H1 (cell line): ENCODE data around the gene CCNA2. TPM values are rescaled to one million over a fixed set of nuclear protein-coding genes. Genes with fewer than 3 reads are reported as not detected.

Experiments used
- CTCF ChIA-PET: fragments of 300-600 bp; sonication (Branson Sonifier 250); formaldehyde crosslinking; loops from one replicate; lab custom pipeline; 2021; ENCODE audit not compliant: partially characterized antibody; lab: Charles Lee
- POLR2A ChIA-PET: fragments of 300-600 bp; sonication (Branson Sonifier 250); formaldehyde crosslinking; loops from one replicate; lab custom pipeline; 2021; ENCODE audit warnings: inconsistent platforms; ENCODE audit not compliant: partially characterized antibody; lab: Charles Lee
- DNase-seq, 2 experiments: peaks; one replicate each; pipeline versions ENCODE4 v3.0.0 to v3.0.0-alpha.2; 2010 to 2022; ENCODE audit warnings: low spot score in 2 of 2, low read depth in 1 of 2, mixed read lengths in 1 of 2
- FAIRE-seq: peaks from 2 replicates; lab custom pipeline; 2011; peaks lifted over from hg19 to GRCh38; lab: Jason Lieb, UNC
- H2AFZ ChIP-seq: 2 replicates; pipeline ENCODE4 v1.8.1; 2012; ENCODE audit warnings: low read length, inconsistent platforms
- H2AK5ac ChIP-seq: 2 replicates; pipeline ENCODE4 v1.6.1; 2013; ENCODE audit warnings: low read depth, low read length
- H2BK120ac ChIP-seq: replicated peaks from 2 replicates; pipeline ENCODE3; 2013; ENCODE audit warnings: low read depth, low read length, inconsistent platforms
- H2BK12ac ChIP-seq: 2 replicates; pipeline ENCODE4 v1.6.1; 2013; ENCODE audit warnings: low read depth, low read length
- H2BK15ac ChIP-seq: 2 replicates; pipeline ENCODE4 v1.6.1; 2013; ENCODE audit warnings: low read length
- H2BK20ac ChIP-seq: 2 replicates; pipeline ENCODE4 v1.6.1; 2013; ENCODE audit warnings: low read length
- H2BK5ac ChIP-seq: 2 replicates; pipeline ENCODE4 v1.6.1; 2013; ENCODE audit warnings: low read depth, low read length
- H3K14ac ChIP-seq: 2 replicates; pipeline ENCODE4 v1.6.1; 2013; ENCODE audit warnings: inconsistent platforms; ENCODE audit not compliant: insufficient read length
- H3K18ac ChIP-seq: 2 replicates; pipeline ENCODE4 v1.6.1; 2013; ENCODE audit warnings: low read length; ENCODE audit errors: extremely low read depth
- H3K23ac ChIP-seq: 2 replicates; pipeline ENCODE4 v1.6.1; 2013; ENCODE audit warnings: inconsistent platforms; ENCODE audit not compliant: insufficient read length
- H3K23me2 ChIP-seq: 2 replicates; pipeline ENCODE4 v1.6.1; 2013; ENCODE audit warnings: low read depth, low read length
- H3K27ac ChIP-seq: 2 replicates; pipeline ENCODE4 v1.6.1; 2011; ENCODE audit warnings: low read depth, low read length, inconsistent platforms
- H3K27me3 ChIP-seq, 4 experiments: replicated peaks in 1 of 4; 1 replicate in 1 of 4; 2 replicates in 3 of 4; pipeline versions ENCODE4 v1.6.1 to v1.8.1; 2011 to 2013; ENCODE audit warnings: low read length in 3 of 4, mild to moderate bottlenecking in 3 of 4, inconsistent platforms in 2 of 4, mixed read lengths in 2 of 4, moderate library complexity in 1 of 4; ENCODE audit not compliant: control insufficient read depth in 3 of 4, insufficient read depth in 3 of 4; ENCODE audit errors: extremely low read depth in 1 of 4
- H3K36me3 ChIP-seq, 4 experiments: 2 replicates each; pipeline versions ENCODE4 v1.6.1 to v1.8.1; 2011 to 2013; ENCODE audit warnings: mild to moderate bottlenecking in 4 of 4, low read length in 3 of 4, moderate library complexity in 2 of 4, control low read depth in 1 of 4, inconsistent platforms in 1 of 4; ENCODE audit not compliant: insufficient read depth in 4 of 4, control insufficient read depth in 2 of 4
- H3K4ac ChIP-seq: replicated peaks from 2 replicates; pipeline ENCODE3; 2013; ENCODE audit warnings: low read length, low read depth, mixed read lengths, inconsistent platforms; ENCODE audit not compliant: insufficient read length
- H3K4me1 ChIP-seq, 4 experiments: replicated peaks in 1 of 4; 1 replicate in 1 of 4; 2 replicates in 3 of 4; pipeline versions ENCODE4 v1.6.1 to v1.8.1; 2011 to 2013; ENCODE audit warnings: low read length in 3 of 4, inconsistent platforms in 2 of 4, mixed read lengths in 1 of 4; ENCODE audit not compliant: insufficient read depth in 4 of 4, control insufficient read depth in 3 of 4
- H3K4me2 ChIP-seq, 2 experiments: 2 replicates each; pipeline versions ENCODE4 v1.6.1 to v1.8.1; 2011 to 2013; ENCODE audit warnings: low read depth in 2 of 2, low read length in 2 of 2, control low read depth in 1 of 2, inconsistent platforms in 1 of 2, mild to moderate bottlenecking in 1 of 2; ENCODE audit not compliant: insufficient read depth in 1 of 2
- H3K4me3 ChIP-seq, 4 experiments: fragments of 200-600, 300-600 bp in 1 of 4; sonication (generic), shearing (Covaris generic), sonication (Bioruptor Twin) in 1 of 4; 2 replicates each; pipeline versions ENCODE4 v1.5.1 to v1.8.1; 2011 to 2016; ENCODE audit warnings: low read length in 4 of 4, low read depth in 3 of 4, control low read depth in 2 of 4, inconsistent platforms in 2 of 4, mild to moderate bottlenecking in 2 of 4, mixed read lengths in 1 of 4, moderate library complexity in 1 of 4; ENCODE audit not compliant: insufficient read depth in 2 of 4; ENCODE audit errors: extremely low read depth in 1 of 4
- H3K56ac ChIP-seq: replicated peaks from 2 replicates; pipeline ENCODE3; 2013; ENCODE audit warnings: low read depth, mild to moderate bottlenecking, mixed read lengths, low read length, inconsistent platforms; ENCODE audit not compliant: insufficient read length
- H3K79me1 ChIP-seq: 2 replicates; pipeline ENCODE4 v1.6.1; 2013; ENCODE audit warnings: low read depth, low read length, control low read depth
- H3K79me2 ChIP-seq, 2 experiments: 2 replicates each; pipeline versions ENCODE4 v1.6.1 to v1.8.1; 2012 to 2013; ENCODE audit warnings: low read length in 2 of 2, mild to moderate bottlenecking in 2 of 2, inconsistent platforms in 1 of 2; ENCODE audit not compliant: insufficient read depth in 2 of 2, control insufficient read depth in 1 of 2
- H3K9ac ChIP-seq, 4 experiments: replicated peaks in 1 of 4; 1 replicate in 1 of 4; 2 replicates in 3 of 4; pipeline versions ENCODE4 v1.6.1 to v1.8.1; 2011 to 2013; ENCODE audit warnings: low read depth in 3 of 4, low read length in 3 of 4, control low read depth in 2 of 4, mild to moderate bottlenecking in 2 of 4, moderate library complexity in 2 of 4, inconsistent platforms in 1 of 4; ENCODE audit errors: extremely low read depth in 1 of 4
- H3K9me3 ChIP-seq, 2 experiments: 2 replicates each; pipeline versions ENCODE4 v1.6.1 to v1.8.1; 2012 to 2013; ENCODE audit warnings: mild to moderate bottlenecking in 2 of 2, moderate library complexity in 2 of 2, control low read depth in 1 of 2, inconsistent platforms in 1 of 2, low read depth in 1 of 2, low read length in 1 of 2, mixed read lengths in 1 of 2; ENCODE audit not compliant: insufficient read depth in 2 of 2
- H4K20me1 ChIP-seq, 2 experiments: replicated peaks in 1 of 2; 2 replicates each; pipeline versions ENCODE3 to v1.8.1; 2011 to 2013; ENCODE audit warnings: inconsistent platforms in 2 of 2, low read length in 2 of 2, mild to moderate bottlenecking in 1 of 2; ENCODE audit not compliant: insufficient read depth in 2 of 2, control insufficient read depth in 1 of 2
- H4K5ac ChIP-seq: 2 replicates; pipeline ENCODE4 v1.6.1; 2013; ENCODE audit warnings: low read length, low read depth, mixed read lengths, inconsistent platforms; ENCODE audit not compliant: insufficient read length
- H4K8ac ChIP-seq: 2 replicates; pipeline ENCODE4 v1.8.0; 2013; ENCODE audit warnings: mild to moderate bottlenecking, moderate library complexity, low read length, inconsistent platforms; ENCODE audit not compliant: insufficient read depth; ENCODE audit errors: extremely low read depth
- H4K91ac ChIP-seq: replicated peaks from 2 replicates; pipeline ENCODE3; 2013; ENCODE audit warnings: low read length, mixed read lengths, inconsistent platforms; ENCODE audit not compliant: insufficient read length
- BCL11A ChIP-seq, 2 experiments: IDR thresholded peaks; one replicate each; pipeline ENCODE4 v1.6.1; 2011; ENCODE audit warnings: low read depth in 2 of 2, low read length in 2 of 2, mild to moderate bottlenecking in 2 of 2
- CBX8 ChIP-seq: fragments of 300-800, 300-1000 bp; sonication (generic); IDR thresholded peaks from 2 replicates; pipeline ENCODE4 v1.7.1; 2016; ENCODE audit warnings: low read depth, low read length, borderline replicate concordance
- CHD2 ChIP-seq: IDR thresholded peaks from 2 replicates; pipeline ENCODE4 v1.6.1; 2012; ENCODE audit warnings: low read length, improper control_type of control experiment
- JUND ChIP-seq: IDR thresholded peaks from 2 replicates; pipeline ENCODE4 v1.6.1; 2011; ENCODE audit warnings: mild to moderate bottlenecking, improper control_type of control experiment, low read length
- TAF7 ChIP-seq: optimal IDR thresholded peaks from 2 replicates; pipeline ENCODE3; 2011; ENCODE audit warnings: low read depth, mild to moderate bottlenecking, inconsistent platforms, low read length, moderate library complexity, borderline replicate concordance
- TEAD4 ChIP-seq: IDR thresholded peaks from 2 replicates; pipeline ENCODE4 v1.6.1; 2012; ENCODE audit warnings: low read depth, low read length, inconsistent platforms, mixed read lengths
- WGBS, 2 experiments: shearing (Covaris generic) in 1 of 2; methylation state at CpG; one replicate each; pipeline versions ENCODE4 v1.1.6 to v1.1.7; 2013 to 2015; ENCODE audit warnings: low lambda C conversion rate in 2 of 2, mixed read lengths in 2 of 2, inconsistent platforms in 1 of 2, low coverage in 1 of 2, missing lambda C conversion rate in 1 of 2; ENCODE audit not compliant: insufficient replicate concordance in 2 of 2, insufficient coverage in 1 of 2, insufficient read length in 1 of 2; ENCODE audit errors: extremely low coverage in 1 of 2, missing lambda C conversion rate in 1 of 2; 5-methylcytosine and 5-hydroxymethylcytosine counted together
- polyA plus RNA-seq, 7 experiments: library from polyadenylated mRNA; depleted of rRNA in 3 of 7; stranded (reverse) in 5 of 7; unstranded in 2 of 7; fragments of >200 nt in 5 of 7; fragments of 200-250 nt in 2 of 7; gene quantifications; 1 replicate in 5 of 7; 2 replicates in 1 of 7; 4 replicates in 1 of 7; pipeline versions ENCODE4 v1.2.1 to v1.2.3, GENCODE V29; 2011 to 2013; ENCODE audit warnings: missing spikeins in 2 of 7, mixed read lengths in 2 of 7
- total RNA-seq: library from RNA; stranded (reverse); fragmentation: NEBNext Ultra II Directional; extraction: Animal tissue kit (Norgen Biotek cat#: 25700); gene quantifications from 2 replicates; pipeline ENCODE4 v1.2.1, GENCODE V29; 2021

The CCNA2 gene
- total and polyA plus RNA-seq, 2 of the 8 experiments (the other 6 are each of a cell fraction or from before 2014, with no cell fraction given), result 42.1 to 98.6 TPM

- Histone ChIP-seq H3K23ac (no peak overlapping the region), H2BK5ac (no peak overlapping the region), H4K8ac (no peak overlapping the region), H3K4me2 (no peak overlapping the region), H3K56ac (no peak overlapping the region), H3K9ac (no peak overlapping the region), H3K79me1 (no peaks in the 10 kb centered on the region), H3K4me1 (peaks cover 7 to 20% (median 12%) of the 10 kb centered on the region in 4 experiments), H2BK12ac (no peak overlapping the region), H2BK120ac (no peak overlapping the region), H3K27me3 (peaks cover 0 to 1% (median 0%) of the 10 kb centered on the region in 4 experiments; a peak in 1 of 7 replicates), H3K27ac (no peak overlapping the region), H3K18ac (no peak overlapping the region), H3K4ac (no peak overlapping the region), H2AFZ (no peak overlapping the region), H3K4me3 (no peak overlapping the region), H4K5ac (no peak overlapping the region), H3K36me3 (no peaks in the 10 kb centered on the region), H2BK15ac (no peak overlapping the region)
- no peak for FAIRE-seq
- POLR2A ChIA-PET, result interaction anchor here (1.0 to 1.8 kb wide), 3 partner anchors 10 to 26 kb away, joined by 4 to 5 read pairs (median 4); partner anchors contain the start of gene EXOSC9
- CTCF ChIA-PET, result interaction anchor here (0.6 to 2.4 kb wide), 3 partner anchors 17 to 20 kb away, joined by 3 to 9 read pairs (median 3); no protein-coding TSS in a partner anchor
- TF ChIP-seq CBX8 (no peak), JUND (no peak), TEAD4 (no peak), BCL11A (IDR thresholded peaks at IDR 0.05; ENCODE audit: low read depth in 2 of 2, low read length in 2 of 2) (no peak), TAF7 (no peak), CHD2 (no peak)
- TF ChIP-seq, all 59 proteins: peak for 0
- Histone ChIP-seq H4K20me1 (no peaks in the 10 kb centered on the region), H3K79me2 (no peaks in the 10 kb centered on the region), H2BK20ac (no peak overlapping the region), H4K91ac (no peak overlapping the region), H3K23me2 (peaks cover 2% of the 10 kb centered on the region; the same call in 1 of the 2 replicates), H3K9me3 (no peaks in the 10 kb centered on the region), H3K14ac (no peak overlapping the region), H2AK5ac (no peak overlapping the region)
- no peak for DNase-seq
- WGBS, 2 experiments, result 89% methylated on average over 5 of the region's 5 CpGs; no CpG with 5 or more reads in 1 of the 2 experiments
These were observed 32.2 kb downstream of the CCNA2 start for GRCh38 chr4:121791481-121791880.
